ENCODE measurements around the gene FANCE. TPM values are rescaled to one million over a fixed set of nuclear protein-coding genes. Genes with fewer than 3 reads are reported as not detected.

The FANCE gene
- total RNA-seq, 6 donors from 2014 or later: 6.1 to 13.3 (median 9.3) TPM

DNA sequence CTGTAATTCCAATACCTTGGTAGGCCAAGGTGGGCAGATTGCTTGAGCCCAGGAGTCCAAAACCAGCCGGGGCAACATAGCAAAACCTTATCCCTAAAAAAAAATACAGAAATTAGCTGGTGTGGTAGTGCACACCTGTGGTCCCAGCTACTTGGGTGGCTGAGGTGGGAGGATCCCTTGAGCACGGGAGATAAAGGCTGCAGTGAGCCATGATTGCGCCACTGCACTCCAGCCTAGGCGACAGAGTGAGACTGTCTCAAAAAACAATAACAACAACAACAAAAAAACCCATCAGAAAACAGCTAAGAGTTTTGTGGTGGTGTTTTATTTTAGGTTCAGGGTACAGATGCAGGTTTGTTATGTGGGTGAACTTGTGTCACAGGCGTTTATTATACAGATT is 42.9 kb upstream of the FANCE start:
- TF ChIP-seq EP300 (IDR thresholded peaks at IDR 0.05): no peak
- TF ChIP-seq, protein P1, sequence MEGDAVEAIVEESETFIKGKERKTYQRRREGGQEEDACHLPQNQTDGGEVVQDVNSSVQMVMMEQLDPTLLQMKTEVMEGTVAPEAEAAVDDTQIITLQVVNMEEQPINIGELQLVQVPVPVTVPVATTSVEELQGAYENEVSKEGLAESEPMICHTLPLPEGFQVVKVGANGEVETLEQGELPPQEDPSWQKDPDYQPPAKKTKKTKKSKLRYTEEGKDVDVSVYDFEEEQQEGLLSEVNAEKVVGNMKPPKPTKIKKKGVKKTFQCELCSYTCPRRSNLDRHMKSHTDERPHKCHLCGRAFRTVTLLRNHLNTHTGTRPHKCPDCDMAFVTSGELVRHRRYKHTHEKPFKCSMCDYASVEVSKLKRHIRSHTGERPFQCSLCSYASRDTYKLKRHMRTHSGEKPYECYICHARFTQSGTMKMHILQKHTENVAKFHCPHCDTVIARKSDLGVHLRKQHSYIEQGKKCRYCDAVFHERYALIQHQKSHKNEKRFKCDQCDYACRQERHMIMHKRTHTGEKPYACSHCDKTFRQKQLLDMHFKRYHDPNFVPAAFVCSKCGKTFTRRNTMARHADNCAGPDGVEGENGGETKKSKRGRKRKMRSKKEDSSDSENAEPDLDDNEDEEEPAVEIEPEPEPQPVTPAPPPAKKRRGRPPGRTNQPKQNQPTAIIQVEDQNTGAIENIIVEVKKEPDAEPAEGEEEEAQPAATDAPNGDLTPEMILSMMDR (IDR thresholded peaks at IDR 0.05): no peak
- TF ChIP-seq POLR2A (IDR thresholded peaks at IDR 0.05): no peak
- no peak for DNase-seq

DNA sequence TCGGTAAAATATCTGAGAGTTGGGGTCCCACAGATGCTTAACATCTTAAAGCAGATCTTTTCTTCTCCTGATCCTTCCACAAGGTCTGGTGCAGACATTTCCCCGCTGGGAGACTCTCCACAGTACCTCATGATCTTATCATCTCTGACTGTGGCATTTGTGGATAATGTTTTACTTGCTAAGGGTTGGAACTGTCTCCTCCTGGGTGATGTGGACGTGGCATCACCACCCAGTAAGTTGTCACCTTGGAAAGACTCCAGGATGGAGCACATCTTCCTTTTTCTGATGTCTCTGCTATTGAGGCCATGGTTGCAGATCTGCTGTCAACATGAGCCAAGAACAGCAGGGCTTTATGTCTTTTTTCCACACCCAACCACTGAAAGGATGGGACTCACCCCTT is 42.0 kb upstream of the FANCE start:
- no peaks in the 10 kb centered on the region for H3K27me3 ChIP-seq
- no peaks in the 10 kb centered on the region for H3K9me3 ChIP-seq
- WGBS, 2 donors: 67 to 83% methylated on average over 3 of the region's 3 CpGs
- no peak overlapping the region for H3K4me3 ChIP-seq
- no peak overlapping the region for H3K27ac ChIP-seq
- no peak for TF ChIP-seq POLR2AphosphoS5 (IDR thresholded peaks at IDR 0.05)
- TF ChIP-seq POLR2A (IDR thresholded peaks at IDR 0.05): no peak
- no peak for TF ChIP-seq EP300 (IDR thresholded peaks at IDR 0.05)
- TF ChIP-seq, protein P1 (IDR thresholded peaks at IDR 0.05): no peak
- ATAC-seq (ENCODE audit: low FRiP score in 2 of 2) (no peak), DNase-seq (no peak)
- peaks cover 4 to 33% (median 11%) of the 10 kb centered on the region in 4 donors for H3K36me3 ChIP-seq
- peaks cover 0 to 7% (median 4%) of the 10 kb centered on the region in 4 donors for H3K4me1 ChIP-seq

More for the DNA sequence above, 42.9 kb upstream of the FANCE start:
- Histone ChIP-seq H3K27me3 (no peaks in the 10 kb centered on the region), H3K36me3 (peaks cover 4 to 33% (median 11%) of the 10 kb centered on the region in 4 donors), H3K4me3 (no peak overlapping the region), H3K4me1 (no peaks in the 10 kb centered on the region), H3K9me3 (no peaks in the 10 kb centered on the region), H3K27ac (no peak overlapping the region)
- 87 to 91% methylated on average over 5 of the region's 5 CpGs for WGBS, 2 donors
- no peak for ATAC-seq (ENCODE audit: low FRiP score in 2 of 2)

DNA sequence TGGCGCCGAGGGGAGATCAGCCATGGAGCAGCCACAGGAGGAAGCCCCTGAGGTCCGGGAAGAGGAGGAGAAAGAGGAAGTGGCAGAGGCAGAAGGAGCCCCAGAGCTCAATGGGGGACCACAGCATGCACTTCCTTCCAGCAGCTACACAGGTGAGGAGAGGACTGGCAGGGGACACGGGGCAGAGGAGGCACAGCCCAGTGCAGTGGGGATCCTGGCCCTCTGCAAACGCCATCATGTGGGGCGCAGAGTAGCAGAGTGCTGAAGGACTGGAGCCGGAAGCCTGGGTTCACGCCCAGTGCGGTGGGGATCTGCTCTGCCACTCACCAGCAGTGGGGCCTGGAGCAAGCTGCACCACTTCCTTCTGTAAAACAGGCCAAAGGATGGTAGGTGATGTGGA is 41.1 kb upstream of the FANCE start:
- Histone ChIP-seq H3K4me1 (peaks cover 0 to 11% (median 4%) of the 10 kb centered on the region in 4 donors), H3K27ac (no peak overlapping the region), H3K4me3 (no peak overlapping the region), H3K36me3 (peaks cover 4 to 36% (median 11%) of the 10 kb centered on the region in 4 donors), H3K9me3 (no peaks in the 10 kb centered on the region), H3K27me3 (no peaks in the 10 kb centered on the region)
- 73 to 79% methylated on average over 9 of the region's 9 CpGs for WGBS, 2 donors
- ATAC-seq (ENCODE audit: low FRiP score in 2 of 2): no peak
- no peak for DNase-seq
- TF ChIP-seq EP300 (IDR thresholded peaks at IDR 0.05): no peak
- no peak for TF ChIP-seq POLR2A (IDR thresholded peaks at IDR 0.05)
- TF ChIP-seq, protein P1 (IDR thresholded peaks at IDR 0.05): no peak
- no peak for TF ChIP-seq POLR2AphosphoS5 (IDR thresholded peaks at IDR 0.05)

DNA sequence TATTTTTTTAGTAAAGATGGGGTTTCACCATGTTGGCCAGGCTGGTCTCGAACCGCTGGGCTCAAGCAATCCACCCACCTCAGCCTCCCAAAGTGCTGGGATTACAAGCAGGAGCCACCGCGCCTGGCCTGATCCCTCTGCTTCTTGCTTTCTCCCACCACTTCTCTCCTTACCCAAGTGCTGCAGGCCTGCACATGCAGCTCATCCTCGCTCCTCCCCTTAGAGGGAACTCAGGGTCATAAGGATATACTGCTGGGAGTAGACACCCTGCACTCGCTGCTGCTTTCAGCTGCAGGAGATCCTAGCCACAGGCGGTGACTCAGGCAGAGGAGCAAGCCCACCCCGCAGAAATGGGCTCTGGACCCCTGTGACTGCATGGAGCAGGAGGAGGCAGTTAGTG is 40.0 kb upstream of the FANCE start:
- Histone ChIP-seq H3K27ac (no peak overlapping the region), H3K27me3 (no peaks in the 10 kb centered on the region), H3K36me3 (peaks cover 4 to 36% (median 13%) of the 10 kb centered on the region in 4 donors), H3K9me3 (no peaks in the 10 kb centered on the region), H3K4me3 (no peak overlapping the region), H3K4me1 (peaks cover 0 to 11% (median 4%) of the 10 kb centered on the region in 4 donors)
- DNase-seq: no peak
- 93 to 98% methylated on average over 8 of the region's 8 CpGs for WGBS, 2 donors
- TF ChIP-seq POLR2A (IDR thresholded peaks at IDR 0.05) (no peak), POLR2AphosphoS5 (IDR thresholded peaks at IDR 0.05) (no peak), EP300 (IDR thresholded peaks at IDR 0.05) (no peak)
- TF ChIP-seq, protein P1 (IDR thresholded peaks at IDR 0.05): no peak
- no peak for ATAC-seq (ENCODE audit: low FRiP score in 2 of 2)

DNA sequence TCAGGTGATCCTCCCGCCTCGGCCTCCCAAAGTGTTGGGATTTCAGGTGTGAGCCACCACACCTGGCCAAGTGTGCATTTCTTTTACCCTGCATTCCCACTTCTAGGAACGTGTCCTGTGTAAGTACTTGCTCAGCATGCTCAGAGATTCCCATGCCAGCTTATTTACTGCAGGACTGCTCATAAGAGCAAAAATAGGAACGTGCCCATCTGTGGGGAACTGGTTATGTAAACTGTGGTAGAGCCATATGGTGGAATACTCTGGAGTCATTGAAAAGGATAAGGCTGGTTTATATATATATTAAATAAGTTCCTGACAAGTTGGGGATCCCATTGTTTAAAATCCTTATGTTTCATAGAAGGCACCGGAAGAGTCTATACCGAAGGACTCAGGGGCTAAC is 38.2 kb upstream of the FANCE start:
- H3K4me1 ChIP-seq: peaks cover 4 to 15% (median 11%) of the 10 kb centered on the region in 4 donors
- peaks cover 4 to 45% (median 13%) of the 10 kb centered on the region in 4 donors for H3K36me3 ChIP-seq
- TF ChIP-seq, protein P1 (IDR thresholded peaks at IDR 0.05): no peak
- 86 to 91% methylated on average over 6 of the region's 6 CpGs for WGBS, 2 donors
- no peak overlapping the region for H3K27ac ChIP-seq
- H3K27me3 ChIP-seq: no peaks in the 10 kb centered on the region
- H3K4me3 ChIP-seq: no peak overlapping the region
- ATAC-seq (ENCODE audit: low FRiP score in 2 of 2) (no peak), DNase-seq (no peak)
- no peaks in the 10 kb centered on the region for H3K9me3 ChIP-seq
